IMR-90 (cell line): ENCODE measurements around the gene ARHGEF4. TPM values are rescaled to one million over a fixed set of nuclear protein-coding genes. Genes with fewer than 3 reads are reported as not detected.

Experiments
- microRNA-seq, 2 experiments: library from miRNA; stranded (forward) in 1 of 2; unstranded in 1 of 2; fragments of 10-50 nt in 1 of 2; fragments of <30 nt in 1 of 2; gene quantifications in 1 of 2; microRNA quantifications in 1 of 2; one replicate each; pipeline versions ENCODE3 to v1.1.0; 2013 to 2020; ENCODE audit not compliant: insufficient read depth in 1 of 2, insufficient read length in 1 of 2, unreplicated experiment in 1 of 2
- polyA plus RNA-seq, 3 experiments: library from polyadenylated mRNA; depleted of rRNA; stranded (reverse); fragments of >200 nt; gene quantifications; 2 replicates each; pipeline ENCODE4 v1.2.3, GENCODE V29; 2012; ENCODE audit warnings: low replicate concordance in 1 of 3
- small RNA-seq, 5 experiments: library from RNA; depleted of rRNA; stranded (forward); fragments of <200 nt; gene quantifications; one replicate each; pipeline ENCODE3, GENCODE V24; 2012
- total RNA-seq: library from RNA; depleted of rRNA; stranded (reverse); fragments of >200 nt; gene quantifications from 2 replicates; pipeline ENCODE4 v1.2.3, GENCODE V29; 2012; rRNA removed

ARHGEF4 gene
- total and polyA plus RNA-seq, 2 of the 4 experiments (the other 2 are of a cell fraction): 2.7 to 5.0 TPM

Small RNAs within 50 kb of the gene (microRNA-seq; reads per million reads assigned to microRNA genes)
- not detected for gene RF00423 (ENCODE audit: insufficient read depth, insufficient read length)

Small RNAs within 50 kb of the gene (small RNA-seq; reads per million reads assigned to genes)
- 0 reads per million in 5 experiments for gene RF00423

Other genes with a start within 250 kb of the ARHGEF4 start
- not detected in 2 replicates for gene CFC1, start 237.3 kb upstream of the ARHGEF4 start, total RNA-seq
- gene CFC1, start 237.3 kb upstream of the ARHGEF4 start, polyA plus RNA-seq (2012; rRNA removed): not detected in 2 replicates
- gene POTEJ, start 225.5 kb upstream of the ARHGEF4 start, total RNA-seq: not detected in 2 replicates
- gene POTEJ, start 225.5 kb upstream of the ARHGEF4 start, polyA plus RNA-seq (2012; rRNA removed): not detected in 2 replicates
- not detected in 2 replicates for gene GPR148, start 107.8 kb upstream of the ARHGEF4 start, total RNA-seq
- not detected in 2 replicates for gene GPR148, start 107.8 kb upstream of the ARHGEF4 start, polyA plus RNA-seq (2012; rRNA removed)
- not detected in 2 replicates for gene AMER3, start 81.4 kb upstream of the ARHGEF4 start, total RNA-seq
- not detected in 2 replicates for gene AMER3, start 81.4 kb upstream of the ARHGEF4 start, polyA plus RNA-seq (2012; rRNA removed)